Lower lobe of right lung (tissue), 2 donors: ENCODE results near the gene NOC3L. TPM values are rescaled to one million over a fixed set of nuclear protein-coding genes. Genes with fewer than 3 reads are reported as not detected.

Experiments
- ATAC-seq, 2 donors: fragments of 200-7000 bp; cut with Tn5 transposase; one replicate each; pipeline ENCODE4 v1.9.1; 2020 to 2022; ENCODE audit warnings: mild to moderate bottlenecking in 2 of 2, moderate library complexity in 2 of 2
- DNase-seq: peaks from one replicate; pipeline ENCODE4 v3.0.0-alpha.2; 2020
- H3K27ac ChIP-seq: fragments of 200-600 bp; one replicate; pipeline ENCODE4 v1.8.0; 2022
- H3K27me3 ChIP-seq: fragments of 200-600 bp; one replicate; pipeline ENCODE4 v1.8.0; 2022; ENCODE audit warnings: low read depth
- H3K36me3 ChIP-seq: fragments of 200-600 bp; one replicate; pipeline ENCODE4 v1.8.0; 2022; ENCODE audit warnings: mild to moderate bottlenecking
- H3K4me1 ChIP-seq: fragments of 200-600 bp; one replicate; pipeline ENCODE4 v1.8.0; 2022
- H3K4me3 ChIP-seq: fragments of 200-600 bp; one replicate; pipeline ENCODE4 v1.8.0; 2022; ENCODE audit warnings: mild to moderate bottlenecking
- H3K9me3 ChIP-seq: fragments of 200-600 bp; one replicate; pipeline ENCODE4 v1.8.0; 2022
- intact Hi-C: fragments of 100-400 bp; cut with DNase I; formaldehyde crosslinking; loops from one replicate; pipeline ENCODE4 v1.11.0; 2022
- total RNA-seq: library from RNA; stranded (reverse); fragmentation: NEBNext Ultra II Directional; extraction: Animal tissue kit (Norgen Biotek cat#: 25700); gene quantifications from one replicate; pipeline ENCODE4 v1.2.1, GENCODE V29; 2021
- TF ChIP-seq, protein P1 (sequence below): fragments of 200-600 bp; IDR thresholded peaks from one replicate; pipeline ENCODE4 v1.8.0; 2022; ENCODE audit warnings: antibody characterized with exemption, mild to moderate bottlenecking
- donor health status: DM: no; HTN: yes; CAD: no; lungs with severe emphysema.

NOC3L gene
- total RNA-seq, 1 donor from 2014 or later, result 13.9 TPM

- H3K4me1 ChIP-seq, result no peaks in the 10 kb centered on the region
- no peaks in the 10 kb centered on the region for H3K9me3 ChIP-seq
- intact Hi-C loops, result no loop called here
- no peak for DNase-seq
- peaks cover 5% of the 10 kb centered on the region for H3K36me3 ChIP-seq
- H3K27ac ChIP-seq, result no peak overlapping the region
- TF ChIP-seq, protein P1, sequence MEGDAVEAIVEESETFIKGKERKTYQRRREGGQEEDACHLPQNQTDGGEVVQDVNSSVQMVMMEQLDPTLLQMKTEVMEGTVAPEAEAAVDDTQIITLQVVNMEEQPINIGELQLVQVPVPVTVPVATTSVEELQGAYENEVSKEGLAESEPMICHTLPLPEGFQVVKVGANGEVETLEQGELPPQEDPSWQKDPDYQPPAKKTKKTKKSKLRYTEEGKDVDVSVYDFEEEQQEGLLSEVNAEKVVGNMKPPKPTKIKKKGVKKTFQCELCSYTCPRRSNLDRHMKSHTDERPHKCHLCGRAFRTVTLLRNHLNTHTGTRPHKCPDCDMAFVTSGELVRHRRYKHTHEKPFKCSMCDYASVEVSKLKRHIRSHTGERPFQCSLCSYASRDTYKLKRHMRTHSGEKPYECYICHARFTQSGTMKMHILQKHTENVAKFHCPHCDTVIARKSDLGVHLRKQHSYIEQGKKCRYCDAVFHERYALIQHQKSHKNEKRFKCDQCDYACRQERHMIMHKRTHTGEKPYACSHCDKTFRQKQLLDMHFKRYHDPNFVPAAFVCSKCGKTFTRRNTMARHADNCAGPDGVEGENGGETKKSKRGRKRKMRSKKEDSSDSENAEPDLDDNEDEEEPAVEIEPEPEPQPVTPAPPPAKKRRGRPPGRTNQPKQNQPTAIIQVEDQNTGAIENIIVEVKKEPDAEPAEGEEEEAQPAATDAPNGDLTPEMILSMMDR, result no peak
- no peak overlapping the region for H3K4me3 ChIP-seq
- no peak for ATAC-seq
- no peaks in the 10 kb centered on the region for H3K27me3 ChIP-seq
Observed at GRCh38 chr10:94303929-94304328, 58.8 kb downstream of the NOC3L start.

DNA sequence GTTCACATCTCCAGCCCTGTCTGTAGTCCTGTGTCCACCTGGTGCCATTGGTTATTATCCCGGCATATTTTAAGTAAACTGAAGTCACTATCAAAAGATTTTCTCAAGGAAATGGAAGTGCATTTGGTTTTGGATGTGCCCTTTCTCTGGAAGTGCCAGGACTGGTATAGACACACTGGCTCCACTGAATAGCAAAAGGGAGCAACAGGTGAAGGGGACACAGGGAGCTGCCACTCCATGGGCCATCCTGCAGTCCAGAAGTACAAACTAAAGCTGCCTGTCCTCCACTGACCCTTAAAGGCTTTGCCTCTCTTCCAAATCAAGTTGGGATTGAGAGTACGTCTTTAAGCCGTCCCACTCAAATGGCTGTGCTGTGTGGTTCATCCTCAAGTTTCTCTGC lies 62.7 kb downstream of the NOC3L start:
- ATAC-seq (no peak), DNase-seq (no peak)
- intact Hi-C loops, result no loop called here
- no peaks in the 10 kb centered on the region for H3K4me1 ChIP-seq
- H3K27me3 ChIP-seq, result no peaks in the 10 kb centered on the region
- H3K27ac ChIP-seq, result no peak overlapping the region
- TF ChIP-seq, protein P1, result no peak
- no peaks in the 10 kb centered on the region for H3K9me3 ChIP-seq
- peaks cover 5% of the 10 kb centered on the region for H3K36me3 ChIP-seq
- H3K4me3 ChIP-seq, result no peak overlapping the region

GRCh38 chr10:94299417-94299816 lies 63.3 kb downstream of the NOC3L start:
- intact Hi-C loops, result no loop called here
- DNase-seq, result no peak
- Histone ChIP-seq H3K27ac (no peak overlapping the region), H3K9me3 (no peaks in the 10 kb centered on the region), H3K36me3 (peaks cover 5% of the 10 kb centered on the region), H3K4me1 (no peaks in the 10 kb centered on the region), H3K27me3 (no peaks in the 10 kb centered on the region), H3K4me3 (no peak overlapping the region)
- ATAC-seq, result no peak
- TF ChIP-seq, protein P1, result no peak

- intact Hi-C loops, result no loop called here
Observed at GRCh38 chr10:94294168-94294567, 68.6 kb downstream of the NOC3L start.

DNA sequence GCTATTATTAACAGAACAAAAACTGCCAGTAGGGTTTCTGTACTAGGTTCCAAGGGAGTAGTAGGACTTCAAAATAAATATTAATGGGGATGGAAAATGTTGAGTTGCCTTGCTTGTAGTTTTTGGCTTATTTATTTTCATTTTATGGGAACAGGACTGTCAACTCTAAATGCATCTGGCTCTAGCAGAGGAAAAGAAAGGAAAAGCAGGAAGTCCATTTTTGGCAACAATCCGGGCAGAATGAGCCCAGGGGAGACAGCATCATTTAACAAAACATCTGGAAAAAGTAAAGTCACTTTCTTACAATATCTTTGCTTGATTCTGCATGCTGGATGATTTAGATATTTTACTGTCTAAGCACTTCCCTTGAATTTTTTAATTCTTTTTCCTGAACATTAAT lies 69.4 kb downstream of the NOC3L start:
- TF ChIP-seq, protein P1, result no peak
- H3K4me1 ChIP-seq, result peaks cover 9% of the 10 kb centered on the region
- no peaks in the 10 kb centered on the region for H3K9me3 ChIP-seq
- no peak overlapping the region for H3K4me3 ChIP-seq
- DNase-seq (no peak), ATAC-seq (no peak)
- H3K36me3 ChIP-seq, result no peaks in the 10 kb centered on the region
- intact Hi-C loops, result no loop called here
- no peaks in the 10 kb centered on the region for H3K27me3 ChIP-seq
- H3K27ac ChIP-seq, result no peak overlapping the region

More at GRCh38 chr10:94294168-94294567, 68.6 kb downstream of the NOC3L start:
- no peak for DNase-seq
- Histone ChIP-seq H3K27me3 (no peaks in the 10 kb centered on the region), H3K36me3 (no peaks in the 10 kb centered on the region), H3K27ac (no peak overlapping the region), H3K4me1 (peaks cover 9% of the 10 kb centered on the region), H3K4me3 (no peak overlapping the region), H3K9me3 (no peaks in the 10 kb centered on the region)
- TF ChIP-seq, protein P1, result no peak
- ATAC-seq, result no peak
